Measurements from ENCODE around the gene EPS8L3.

EPS8L3 gene

DNA sequence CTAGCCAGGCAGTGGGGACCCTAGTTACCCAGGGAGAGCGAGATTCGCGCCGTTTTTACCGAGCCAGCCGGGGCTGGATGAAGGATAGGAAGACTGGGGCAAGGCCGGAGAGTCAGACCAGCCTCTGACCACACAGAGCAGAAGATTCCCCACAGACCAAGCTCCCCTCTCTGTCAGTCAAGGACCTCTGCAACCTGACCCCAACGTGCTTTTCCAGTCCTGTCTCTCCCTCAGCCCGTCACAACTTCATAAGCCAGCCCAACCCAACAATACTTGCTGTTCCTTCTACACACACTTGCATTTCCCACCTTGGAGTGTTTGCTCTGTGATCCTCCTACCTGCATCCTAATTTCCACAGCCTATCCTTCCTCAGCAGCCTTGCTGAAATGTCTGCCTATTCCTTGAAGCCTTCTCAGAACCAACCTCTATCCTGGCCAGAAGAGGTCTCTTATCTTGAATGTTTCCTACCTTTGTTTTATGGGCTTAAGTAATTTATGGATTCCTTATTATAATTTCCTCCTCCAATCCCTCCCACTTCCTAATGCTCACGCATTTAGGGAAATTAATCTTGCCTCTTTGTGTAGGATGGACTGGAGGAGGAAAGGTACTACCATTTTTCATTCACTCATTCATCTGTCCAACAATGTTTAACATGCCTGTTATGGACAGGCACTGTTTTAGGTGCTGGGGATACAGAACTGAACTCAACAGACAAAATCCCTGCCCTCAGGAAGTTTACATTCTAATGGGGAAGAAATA, 22.9 kb downstream of the EPS8L3 start, which contains the start of gene GSTM3:
TSS of gene GSTM3 (minus strand) at position 424 of the 759 bp plus-strand sequence. CDS start 751 bp downstream, outside the sequence.
- Histone ChIP-seq H3K27ac (no peak within 1 kb of the TSS), H3K36me3 (ENCODE audit: insufficient read depth, low read length) (peaks cover 24% of the 10 kb centered on the region), H3K9ac (ENCODE audit: insufficient read length) (peak within 1 kb of the TSS; percentile 74), H3K4me3 (peak within 1 kb of the TSS; percentile 90), H3K9me3 (ENCODE audit: low read depth, low read length) (no peaks in the 10 kb centered on the region)
- TF ChIP-seq POLR2AphosphoS5 (IDR thresholded peaks at IDR 0.05; ENCODE audit: borderline replicate concordance, low read depth, low read length) (no peak), FOXP2 (optimal IDR thresholded peaks at IDR 0.05; ENCODE audit: control extremely low read depth, extremely low read length, insufficient read depth) (no peak)
- DNase-seq (ENCODE audit: low read depth, low spot score), result no peak

DNA sequence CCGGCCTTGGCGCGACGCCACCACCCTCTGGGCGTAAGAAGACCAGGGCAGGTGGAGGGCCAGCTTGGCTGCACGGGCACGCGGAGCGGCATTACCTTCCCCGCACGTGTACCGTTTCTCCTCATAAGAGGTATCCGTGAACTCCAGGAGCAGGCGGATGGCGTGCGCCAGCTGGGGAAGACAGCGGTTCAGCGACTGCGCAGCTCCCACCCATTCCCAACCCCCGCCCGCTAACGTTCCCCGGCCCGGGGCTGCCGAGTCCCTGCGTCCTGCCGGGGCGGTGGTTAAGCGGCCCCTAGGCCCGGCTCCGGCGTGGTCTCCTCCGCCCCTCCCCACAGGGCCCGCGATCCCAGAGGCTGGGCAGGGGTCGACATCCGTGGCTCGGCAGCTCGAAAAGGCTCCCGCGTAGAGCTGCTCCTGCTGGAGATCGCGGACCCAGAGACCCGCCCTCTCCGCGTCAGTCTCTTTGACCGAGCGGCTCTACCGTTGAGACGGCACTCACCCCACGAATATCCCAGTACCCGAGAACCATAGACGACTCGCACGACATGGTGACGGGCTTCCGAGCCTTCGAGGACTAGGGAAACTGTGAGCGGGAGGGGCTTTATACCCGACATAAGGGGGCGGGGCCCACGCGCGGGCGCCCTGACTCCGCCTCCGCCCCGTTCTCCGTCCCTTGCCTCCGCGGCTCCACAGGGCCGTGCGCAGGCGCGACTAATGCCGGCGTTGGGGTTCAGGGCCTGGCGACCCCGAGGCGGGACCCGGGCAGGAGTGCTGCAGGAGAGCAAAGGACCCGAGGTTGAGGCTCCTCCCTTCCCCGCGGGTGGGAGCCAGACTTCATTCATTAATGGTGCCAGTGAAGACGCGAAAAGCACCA, 23.7 kb downstream of the EPS8L3 start:
- peaks cover 25% of the 10 kb centered on the region for H3K36me3 ChIP-seq (ENCODE audit: insufficient read depth, low read length)
- peak overlapping the region; percentile 90 for H3K4me3 ChIP-seq
- DNase-seq (ENCODE audit: low read depth, low spot score), result no peak
- TF ChIP-seq EZH2 (IDR thresholded peaks at IDR 0.05) (no peak), POLR2AphosphoS5 (IDR thresholded peaks at IDR 0.05; ENCODE audit: borderline replicate concordance, low read depth, low read length) (peak; percentile 99), FOXP2 (optimal IDR thresholded peaks at IDR 0.05; ENCODE audit: control extremely low read depth, extremely low read length, insufficient read depth) (no peak)
- H3K27ac ChIP-seq, result no peak overlapping the region
- no peaks in the 10 kb centered on the region for H3K9me3 ChIP-seq (ENCODE audit: low read depth, low read length)
- H3K9ac ChIP-seq (ENCODE audit: insufficient read length), result peak overlapping the region; percentile 74

DNA sequence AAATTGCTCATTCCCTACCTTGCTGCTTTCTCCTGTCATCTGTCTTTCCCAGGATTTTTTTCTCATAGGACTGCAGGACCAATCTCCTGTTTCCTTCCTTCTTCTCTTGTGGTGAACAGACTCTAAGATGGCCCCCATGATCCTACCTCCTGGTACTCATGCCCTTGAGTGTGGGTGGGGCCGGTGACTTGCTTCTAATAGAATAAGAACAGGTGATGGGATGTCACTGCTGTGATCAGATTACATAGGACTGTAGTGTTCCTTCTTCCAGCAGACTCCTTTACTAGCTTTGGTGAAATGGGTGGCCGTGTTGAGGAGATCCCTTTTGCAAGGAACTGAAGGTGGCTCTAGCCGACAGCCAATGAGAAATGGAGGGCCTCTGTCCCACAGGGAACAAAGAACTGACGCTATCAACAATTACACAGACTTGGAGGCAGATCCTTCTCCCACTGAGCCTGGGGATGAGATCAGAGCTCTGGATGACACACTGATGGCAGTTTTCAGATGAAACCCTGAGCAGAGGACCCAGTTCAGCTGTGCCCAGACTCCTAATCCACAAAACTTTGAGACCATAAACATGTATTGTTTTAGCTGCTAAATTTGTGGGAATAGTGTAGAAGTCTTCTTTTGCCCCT, 30.4 kb downstream of the EPS8L3 start:
- no peak overlapping the region for H3K9ac ChIP-seq (ENCODE audit: insufficient read length)
- TF ChIP-seq POLR2AphosphoS5 (IDR thresholded peaks at IDR 0.05; ENCODE audit: borderline replicate concordance, low read depth, low read length) (no peak; the same call in 1 of the 2 replicates), EZH2 (IDR thresholded peaks at IDR 0.05) (no peak), FOXP2 (optimal IDR thresholded peaks at IDR 0.05; ENCODE audit: control extremely low read depth, extremely low read length, insufficient read depth) (no peak)
- H3K36me3 ChIP-seq (ENCODE audit: insufficient read depth, low read length), result peaks cover 25% of the 10 kb centered on the region
- H3K9me3 ChIP-seq (ENCODE audit: low read depth, low read length), result no peaks in the 10 kb centered on the region
- no peak for DNase-seq (ENCODE audit: low read depth, low spot score)
- no peak overlapping the region for H3K27ac ChIP-seq
- no peak overlapping the region for H3K4me3 ChIP-seq

DNA sequence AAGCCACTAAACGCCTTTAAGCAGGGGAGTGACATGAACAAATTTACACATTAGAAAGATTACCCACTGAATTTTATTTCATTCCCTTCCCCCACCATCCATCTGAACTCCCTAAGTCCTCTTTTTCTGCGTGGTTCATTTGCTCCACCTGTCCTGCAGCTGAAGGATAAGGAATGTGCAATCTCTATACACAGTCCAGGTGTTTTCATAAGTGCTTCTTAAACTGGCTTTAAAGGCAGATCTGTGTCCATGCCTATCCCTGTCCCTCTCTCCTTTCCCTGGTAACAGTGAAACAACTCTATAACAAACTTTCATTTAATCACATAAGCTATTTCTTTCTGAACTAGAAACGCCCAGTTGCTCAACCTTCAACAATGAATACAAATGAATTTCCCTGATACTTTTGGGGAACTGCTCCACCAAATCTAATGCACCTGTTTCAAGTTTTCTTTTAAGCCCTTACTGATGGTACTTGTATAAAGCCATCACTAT, 31.3 kb downstream of the EPS8L3 start:
- Histone ChIP-seq H3K36me3 (ENCODE audit: insufficient read depth, low read length) (peaks cover 16% of the 10 kb centered on the region), H3K27ac (no peak overlapping the region), H3K4me3 (no peak overlapping the region), H3K9ac (ENCODE audit: insufficient read length) (no peak overlapping the region), H3K9me3 (ENCODE audit: low read depth, low read length) (no peaks in the 10 kb centered on the region)
- no peak for DNase-seq (ENCODE audit: low read depth, low spot score)
- no peak for TF ChIP-seq EZH2 (IDR thresholded peaks at IDR 0.05)
- TF ChIP-seq POLR2AphosphoS5 (IDR thresholded peaks at IDR 0.05; ENCODE audit: borderline replicate concordance, low read depth, low read length), result no peak
- no peak for TF ChIP-seq FOXP2 (optimal IDR thresholded peaks at IDR 0.05; ENCODE audit: control extremely low read depth, extremely low read length, insufficient read depth)

DNA sequence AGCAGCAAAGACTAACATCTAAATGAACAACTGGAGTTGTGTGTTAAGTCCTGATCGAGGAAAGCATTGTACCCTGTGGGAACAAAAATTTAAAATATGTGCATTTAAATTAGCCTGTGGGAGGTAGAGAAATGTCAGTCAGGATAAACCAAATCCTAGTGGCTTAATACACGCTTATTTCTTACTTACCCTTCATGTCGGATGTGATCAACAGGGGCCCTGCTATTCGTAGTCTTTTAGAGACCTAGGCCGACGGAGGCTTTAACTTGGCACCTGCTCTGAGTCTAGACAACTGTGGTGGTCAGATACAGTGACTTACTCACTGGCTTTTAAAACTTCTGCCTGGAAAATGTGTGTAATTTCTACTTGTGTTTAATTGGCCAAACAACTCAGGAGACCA, 33.1 kb downstream of the EPS8L3 start:
- Histone ChIP-seq H3K9ac (ENCODE audit: insufficient read length) (peak overlapping the region; percentile 46), H3K4me3 (peak overlapping the region; percentile 27; the same call in 1 of the 2 replicates), H3K9me3 (ENCODE audit: low read depth, low read length) (no peaks in the 10 kb centered on the region), H3K36me3 (ENCODE audit: insufficient read depth, low read length) (no peaks in the 10 kb centered on the region; the same call in 1 of the 2 replicates), H3K27ac (peak overlapping the region; percentile 71)
- DNase-seq (ENCODE audit: low read depth, low spot score), result peak; percentile 68
- TF ChIP-seq FOXP2 (optimal IDR thresholded peaks at IDR 0.05; ENCODE audit: control extremely low read depth, extremely low read length, insufficient read depth), result no peak
- TF ChIP-seq POLR2AphosphoS5 (IDR thresholded peaks at IDR 0.05; ENCODE audit: borderline replicate concordance, low read depth, low read length), result no peak
- TF ChIP-seq EZH2 (IDR thresholded peaks at IDR 0.05), result no peak

DNA sequence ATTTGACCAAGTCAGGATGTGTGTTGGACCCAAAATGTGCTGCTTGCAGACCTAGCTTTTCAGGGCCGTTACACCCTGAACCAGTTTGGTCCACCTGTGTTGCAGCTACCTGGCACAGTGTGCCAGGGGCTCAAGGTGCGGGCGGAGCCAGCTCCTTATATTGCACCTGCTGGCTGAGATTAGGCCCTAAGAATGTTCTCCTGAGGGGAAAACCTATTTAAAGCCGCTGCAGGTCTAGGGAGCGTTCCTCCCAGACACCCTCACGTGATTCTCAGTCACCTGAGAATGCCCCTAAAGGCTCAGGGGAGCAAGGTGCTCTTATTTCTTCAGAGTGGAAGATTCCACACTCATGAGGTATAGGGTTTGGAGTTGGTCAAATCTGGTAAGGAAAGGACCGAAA, 34.9 kb downstream of the EPS8L3 start:
- TF ChIP-seq POLR2AphosphoS5 (IDR thresholded peaks at IDR 0.05; ENCODE audit: borderline replicate concordance, low read depth, low read length), result no peak
- no peak for TF ChIP-seq EZH2 (IDR thresholded peaks at IDR 0.05)
- no peak for TF ChIP-seq FOXP2 (optimal IDR thresholded peaks at IDR 0.05; ENCODE audit: control extremely low read depth, extremely low read length, insufficient read depth)
- H3K4me3 ChIP-seq, result no peak overlapping the region
- no peaks in the 10 kb centered on the region for H3K9me3 ChIP-seq (ENCODE audit: low read depth, low read length)
- H3K27ac ChIP-seq, result no peak overlapping the region
- H3K36me3 ChIP-seq (ENCODE audit: insufficient read depth, low read length), result no peaks in the 10 kb centered on the region; the same call in 1 of the 2 replicates
- H3K9ac ChIP-seq (ENCODE audit: insufficient read length), result no peak overlapping the region
- no peak for DNase-seq (ENCODE audit: low read depth, low spot score)

DNA sequence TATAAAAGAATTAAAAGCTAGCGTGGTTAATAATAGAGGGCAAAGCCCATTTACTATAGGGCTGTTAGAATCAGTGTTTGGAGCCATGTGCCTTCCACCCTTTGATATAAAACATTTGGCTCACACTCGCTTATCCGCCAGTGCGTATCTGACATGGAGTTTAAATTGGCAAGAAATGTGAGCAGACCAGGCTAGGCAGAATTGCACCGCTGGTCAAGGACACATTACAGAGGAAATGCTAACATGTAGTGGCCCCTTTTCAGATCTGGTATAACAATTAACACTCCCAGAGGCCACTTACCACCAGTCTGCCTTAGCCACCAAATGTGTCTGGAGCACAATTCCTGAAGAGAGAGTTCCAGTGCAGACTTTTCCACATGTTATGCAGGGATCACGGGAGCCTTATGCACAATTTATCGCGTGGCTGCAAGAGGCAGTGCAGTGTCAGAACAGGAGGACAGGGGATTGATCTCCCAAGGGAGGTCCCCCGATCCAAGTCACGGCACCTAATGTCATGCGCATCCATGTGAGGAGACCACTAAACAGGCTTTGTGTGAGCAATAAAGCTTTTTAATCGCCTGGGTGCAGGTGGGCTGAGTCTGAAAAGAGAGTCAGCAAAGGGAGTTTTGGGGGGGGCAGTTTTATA, 36.9 kb downstream of the EPS8L3 start:
- no peak for TF ChIP-seq EZH2 (IDR thresholded peaks at IDR 0.05)
- TF ChIP-seq FOXP2 (optimal IDR thresholded peaks at IDR 0.05; ENCODE audit: control extremely low read depth, extremely low read length, insufficient read depth), result no peak
- TF ChIP-seq POLR2AphosphoS5 (IDR thresholded peaks at IDR 0.05; ENCODE audit: borderline replicate concordance, low read depth, low read length), result no peak
- Histone ChIP-seq H3K9me3 (ENCODE audit: low read depth, low read length) (no peaks in the 10 kb centered on the region), H3K27ac (peak overlapping the region; percentile 74), H3K9ac (ENCODE audit: insufficient read length) (no peak overlapping the region), H3K36me3 (ENCODE audit: insufficient read depth, low read length) (no peaks in the 10 kb centered on the region), H3K4me3 (no peak overlapping the region)
- DNase-seq (ENCODE audit: low read depth, low spot score), result no peak

All from SK-N-MC (cell line).